WTC11 (cell line): ENCODE measurements around the gene LDAH. TPM values are rescaled to one million over a fixed set of nuclear protein-coding genes. Genes with fewer than 3 reads are reported as not detected.
A peak's percentile ranks its signal among the peaks of the same experiment; 100 is the strongest.

Experiments used
- ATAC-seq: fragments of 200-7000 bp; cut with Tn5 transposase; 2 replicates; pipeline ENCODE4 v1.10.0; 2021; ENCODE audit warnings: mild to moderate bottlenecking, moderate library complexity
- CTCF ChIA-PET: fragments of 300-600 bp; sonication (Branson Sonifier 250); formaldehyde crosslinking; loops from one replicate; lab custom pipeline; 2021; ENCODE audit warnings: antibody characterized with exemption; lab: Charles Lee
- POLR2A ChIA-PET: fragments of 350-600 bp; sonication (Branson Sonifier 250); formaldehyde crosslinking; loops from one replicate; lab custom pipeline; 2021; ENCODE audit warnings: antibody characterized with exemption; lab: Charles Lee
- DNase-seq: peaks from one replicate; pipeline ENCODE4 v3.0.0; 2021; ENCODE audit warnings: low spot score
- H3K27ac Mint-ChIP-seq: 2 replicates; pipeline ENCODE4 v1.8.0; 2021; ENCODE audit warnings: mixed read lengths
- H3K27me3 Mint-ChIP-seq: 2 replicates; pipeline ENCODE4 v1.8.0; 2021; ENCODE audit warnings: low read depth, mild to moderate bottlenecking, moderate library complexity, mixed read lengths
- H3K36me3 Mint-ChIP-seq: 2 replicates; pipeline ENCODE4 v1.8.0; 2021; ENCODE audit warnings: mixed read lengths
- H3K4me1 Mint-ChIP-seq: 2 replicates; pipeline ENCODE4 v1.8.0; 2022; ENCODE audit warnings: mixed read lengths
- H3K4me3 Mint-ChIP-seq: 2 replicates; pipeline ENCODE4 v1.8.0; 2021; ENCODE audit warnings: mild to moderate bottlenecking, moderate library complexity, mixed read lengths
- H3K9me3 Mint-ChIP-seq: 2 replicates; pipeline ENCODE4 v1.8.0; 2021; ENCODE audit warnings: mixed read lengths
- E2F1 ChIP-seq: sonication (generic); formaldehyde crosslinking; IDR thresholded peaks from 2 replicates; pipeline ENCODE4 v1.8.0; 2022; ENCODE audit warnings: mild to moderate bottlenecking, missing genetic modification reagents
- E2F4 ChIP-seq: sonication (generic); formaldehyde crosslinking; IDR thresholded peaks from 2 replicates; pipeline ENCODE4 v1.8.1; 2022; ENCODE audit warnings: low read depth, mild to moderate bottlenecking, moderate library complexity, missing genetic modification reagents, borderline replicate concordance
- ELF4 ChIP-seq: sonication (generic); formaldehyde crosslinking; IDR thresholded peaks from 2 replicates; pipeline ENCODE4 v1.8.1; 2022; ENCODE audit warnings: low read depth, mild to moderate bottlenecking, moderate library complexity, missing genetic modification reagents
- FOXJ3 ChIP-seq: sonication (generic); formaldehyde crosslinking; IDR thresholded peaks from 2 replicates; pipeline ENCODE4 v1.9.0; 2021; ENCODE audit warnings: missing genetic modification reagents, mild to moderate bottlenecking, borderline replicate concordance
- GTF2I ChIP-seq: fragments of 250-450 bp; sonication (Bioruptor Pico); conservative IDR thresholded peaks from 2 replicates; pipeline ENCODE4 v1.4.0; 2021; ENCODE audit warnings: mild to moderate bottlenecking
- HMGA2 ChIP-seq: fragments of 250-450 bp; sonication (Bioruptor Pico); IDR thresholded peaks from 2 replicates; pipeline ENCODE4 v1.4.0; 2021; ENCODE audit warnings: mild to moderate bottlenecking, moderate library complexity
- KAT7 ChIP-seq: sonication (generic); formaldehyde crosslinking; IDR thresholded peaks from 2 replicates; pipeline ENCODE4 v1.8.1; 2023; ENCODE audit warnings: missing genetic modification reagents, mild to moderate bottlenecking, borderline replicate concordance
- NR3C1 ChIP-seq: sonication (generic); formaldehyde crosslinking; conservative IDR thresholded peaks from 2 replicates; pipeline ENCODE4 v1.8.1; 2023; ENCODE audit warnings: low read depth, mild to moderate bottlenecking, missing genetic modification reagents
- SMAD4 ChIP-seq: sonication (generic); formaldehyde crosslinking; IDR thresholded peaks from 2 replicates; pipeline ENCODE4 v1.8.0; 2022; ENCODE audit warnings: mild to moderate bottlenecking, missing genetic modification reagents
- SOX15 ChIP-seq: fragments of 250-450 bp; sonication (Bioruptor Pico); IDR thresholded peaks from 2 replicates; pipeline ENCODE4 v1.9.0; 2021; ENCODE audit warnings: mild to moderate bottlenecking
- TCF7 ChIP-seq: sonication (generic); formaldehyde crosslinking; IDR thresholded peaks from 2 replicates; pipeline ENCODE4 v1.8.0; 2022; ENCODE audit warnings: mild to moderate bottlenecking, low read depth, missing genetic modification reagents, moderate library complexity
- USF1 ChIP-seq: sonication (generic); formaldehyde crosslinking; IDR thresholded peaks from 2 replicates; pipeline ENCODE4 v1.8.0; 2022; ENCODE audit warnings: mild to moderate bottlenecking, missing genetic modification reagents
- ZBTB21 ChIP-seq: sonication (generic); formaldehyde crosslinking; IDR thresholded peaks from 2 replicates; pipeline ENCODE4 v1.8.1; 2023; ENCODE audit warnings: mild to moderate bottlenecking, missing genetic modification reagents, borderline replicate concordance
- ZNF138 ChIP-seq: sonication (generic); formaldehyde crosslinking; conservative IDR thresholded peaks from 2 replicates; pipeline ENCODE4 v1.8.1; 2022; ENCODE audit warnings: mild to moderate bottlenecking, moderate library complexity, missing genetic modification reagents
- ZNF219 ChIP-seq: sonication (generic); formaldehyde crosslinking; IDR thresholded peaks from 2 replicates; pipeline ENCODE4 v1.8.0; 2023; ENCODE audit warnings: missing genetic modification reagents, mild to moderate bottlenecking, borderline replicate concordance
- total RNA-seq: library from RNA; stranded (reverse); gene quantifications from 3 replicates; pipeline ENCODE4 v1.2.3, GENCODE V29; 2021
- TF ChIP-seq, protein P1 (sequence below): sonication (generic); formaldehyde crosslinking; IDR thresholded peaks from 2 replicates; pipeline ENCODE4 v1.8.1; 2022; ENCODE audit warnings: mild to moderate bottlenecking, moderate library complexity, missing genetic modification reagents
- TF ChIP-seq, protein P2 (sequence below): sonication (generic); formaldehyde crosslinking; IDR thresholded peaks from 2 replicates; pipeline ENCODE4 v1.8.0; 2023; ENCODE audit warnings: mild to moderate bottlenecking, missing genetic modification reagents
- TF ChIP-seq, protein P3 (sequence below): sonication (generic); formaldehyde crosslinking; IDR thresholded peaks from 2 replicates; pipeline ENCODE4 v1.8.0; 2023; ENCODE audit warnings: missing genetic modification reagents
- TF ChIP-seq, protein P4 (sequence below): fragments of 250-450 bp; sonication (Bioruptor Pico); IDR thresholded peaks from 2 replicates; pipeline ENCODE4 v2.1.2; 2022; ENCODE audit warnings: mild to moderate bottlenecking, moderate library complexity

The LDAH gene
- total RNA-seq, 1 experiment from 2014 or later, result 20.5 TPM

DNA sequence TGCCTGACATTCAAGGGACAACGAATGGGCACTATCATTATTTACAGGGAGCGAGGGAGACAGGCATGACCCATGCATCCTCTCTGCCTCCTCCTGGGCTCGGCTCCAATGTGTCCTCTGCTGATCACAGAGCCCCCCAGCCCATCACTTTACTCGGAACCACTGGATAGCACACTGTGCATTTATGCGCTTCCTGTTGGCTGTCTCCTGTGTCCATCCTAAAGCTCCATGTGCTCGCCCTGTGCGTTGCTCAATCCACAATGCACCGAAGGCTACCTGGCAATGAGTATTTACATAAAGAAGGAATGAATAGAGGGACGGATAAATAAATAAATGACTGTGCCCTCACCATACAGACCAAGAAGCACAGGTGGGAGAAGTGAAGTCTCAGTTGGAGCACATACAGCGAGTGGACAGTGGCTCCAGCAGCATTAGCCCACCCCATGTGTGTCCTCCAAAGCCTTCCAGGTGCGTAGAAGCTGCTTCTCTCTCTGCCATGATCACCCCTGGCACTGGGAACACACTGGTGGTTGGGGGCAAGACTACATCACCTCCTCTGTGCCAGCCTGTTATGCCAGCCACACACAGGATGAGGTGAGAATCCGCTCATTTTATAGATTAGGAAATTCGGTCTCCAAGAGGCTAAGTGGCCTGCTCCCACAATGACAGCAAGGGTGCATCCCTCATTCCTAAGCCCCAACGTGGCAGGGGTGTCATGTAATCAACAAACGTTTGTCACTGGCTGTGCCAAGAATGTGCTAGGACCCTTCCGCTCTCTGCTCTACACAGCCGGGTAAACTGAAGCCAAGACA is 158.3 kb downstream of the LDAH start:
- DNase-seq (no peak), ATAC-seq (no peak)
- TF ChIP-seq SMAD4, result no peak
- TF ChIP-seq E2F1 (CRISPR knock-in tag), result no peak
- no peak for TF ChIP-seq NR3C1 (CRISPR knock-in tag)
- no peak for TF ChIP-seq HMGA2 (CRISPR knock-in tag)
- TF ChIP-seq, protein P1, sequence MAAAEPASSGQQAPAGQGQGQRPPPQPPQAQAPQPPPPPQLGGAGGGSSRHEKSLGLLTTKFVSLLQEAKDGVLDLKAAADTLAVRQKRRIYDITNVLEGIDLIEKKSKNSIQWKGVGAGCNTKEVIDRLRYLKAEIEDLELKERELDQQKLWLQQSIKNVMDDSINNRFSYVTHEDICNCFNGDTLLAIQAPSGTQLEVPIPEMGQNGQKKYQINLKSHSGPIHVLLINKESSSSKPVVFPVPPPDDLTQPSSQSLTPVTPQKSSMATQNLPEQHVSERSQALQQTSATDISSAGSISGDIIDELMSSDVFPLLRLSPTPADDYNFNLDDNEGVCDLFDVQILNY (CRISPR knock-in tag), result no peak
- no peak for TF ChIP-seq E2F4 (CRISPR knock-in tag)
- TF ChIP-seq ZNF138 (CRISPR knock-in tag), result no peak
- TF ChIP-seq ZBTB21 (CRISPR knock-in tag), result no peak
- TF ChIP-seq, protein P2, sequence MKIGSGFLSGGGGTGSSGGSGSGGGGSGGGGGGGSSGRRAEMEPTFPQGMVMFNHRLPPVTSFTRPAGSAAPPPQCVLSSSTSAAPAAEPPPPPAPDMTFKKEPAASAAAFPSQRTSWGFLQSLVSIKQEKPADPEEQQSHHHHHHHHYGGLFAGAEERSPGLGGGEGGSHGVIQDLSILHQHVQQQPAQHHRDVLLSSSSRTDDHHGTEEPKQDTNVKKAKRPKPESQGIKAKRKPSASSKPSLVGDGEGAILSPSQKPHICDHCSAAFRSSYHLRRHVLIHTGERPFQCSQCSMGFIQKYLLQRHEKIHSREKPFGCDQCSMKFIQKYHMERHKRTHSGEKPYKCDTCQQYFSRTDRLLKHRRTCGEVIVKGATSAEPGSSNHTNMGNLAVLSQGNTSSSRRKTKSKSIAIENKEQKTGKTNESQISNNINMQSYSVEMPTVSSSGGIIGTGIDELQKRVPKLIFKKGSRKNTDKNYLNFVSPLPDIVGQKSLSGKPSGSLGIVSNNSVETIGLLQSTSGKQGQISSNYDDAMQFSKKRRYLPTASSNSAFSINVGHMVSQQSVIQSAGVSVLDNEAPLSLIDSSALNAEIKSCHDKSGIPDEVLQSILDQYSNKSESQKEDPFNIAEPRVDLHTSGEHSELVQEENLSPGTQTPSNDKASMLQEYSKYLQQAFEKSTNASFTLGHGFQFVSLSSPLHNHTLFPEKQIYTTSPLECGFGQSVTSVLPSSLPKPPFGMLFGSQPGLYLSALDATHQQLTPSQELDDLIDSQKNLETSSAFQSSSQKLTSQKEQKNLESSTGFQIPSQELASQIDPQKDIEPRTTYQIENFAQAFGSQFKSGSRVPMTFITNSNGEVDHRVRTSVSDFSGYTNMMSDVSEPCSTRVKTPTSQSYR (CRISPR knock-in tag), result no peak
- TF ChIP-seq GTF2I (CRISPR knock-in tag), result no peak
- no peak for TF ChIP-seq ZNF219 (CRISPR knock-in tag)
- no peak for TF ChIP-seq SOX15 (CRISPR knock-in tag)
- no peak for TF ChIP-seq ELF4 (CRISPR knock-in tag)
- TF ChIP-seq TCF7 (CRISPR knock-in tag), result no peak
- no peak for TF ChIP-seq KAT7 (CRISPR knock-in tag)
- TF ChIP-seq USF1 (CRISPR knock-in tag), result no peak
- TF ChIP-seq, protein P3, sequence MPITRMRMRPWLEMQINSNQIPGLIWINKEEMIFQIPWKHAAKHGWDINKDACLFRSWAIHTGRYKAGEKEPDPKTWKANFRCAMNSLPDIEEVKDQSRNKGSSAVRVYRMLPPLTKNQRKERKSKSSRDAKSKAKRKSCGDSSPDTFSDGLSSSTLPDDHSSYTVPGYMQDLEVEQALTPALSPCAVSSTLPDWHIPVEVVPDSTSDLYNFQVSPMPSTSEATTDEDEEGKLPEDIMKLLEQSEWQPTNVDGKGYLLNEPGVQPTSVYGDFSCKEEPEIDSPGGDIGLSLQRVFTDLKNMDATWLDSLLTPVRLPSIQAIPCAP (CRISPR knock-in tag), result no peak
- TF ChIP-seq, protein P4, sequence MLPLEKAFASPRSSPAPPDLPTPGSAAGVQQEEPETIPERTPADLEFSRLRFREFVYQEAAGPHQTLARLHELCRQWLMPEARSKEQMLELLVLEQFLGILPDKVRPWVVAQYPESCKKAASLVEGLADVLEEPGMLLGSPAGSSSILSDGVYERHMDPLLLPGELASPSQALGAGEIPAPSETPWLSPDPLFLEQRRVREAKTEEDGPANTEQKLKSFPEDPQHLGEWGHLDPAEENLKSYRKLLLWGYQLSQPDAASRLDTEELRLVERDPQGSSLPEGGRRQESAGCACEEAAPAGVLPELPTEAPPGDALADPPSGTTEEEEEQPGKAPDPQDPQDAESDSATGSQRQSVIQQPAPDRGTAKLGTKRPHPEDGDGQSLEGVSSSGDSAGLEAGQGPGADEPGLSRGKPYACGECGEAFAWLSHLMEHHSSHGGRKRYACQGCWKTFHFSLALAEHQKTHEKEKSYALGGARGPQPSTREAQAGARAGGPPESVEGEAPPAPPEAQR, result no peak
- no peak for TF ChIP-seq FOXJ3 (CRISPR knock-in tag)
- Mint-ChIP-seq H3K36me3 (no peaks in the 10 kb centered on the region), H3K4me1 (peaks cover 32% of the 10 kb centered on the region), H3K27ac (no peak overlapping the region), H3K4me3 (peak overlapping the region; percentile 76), H3K27me3 (peaks cover 93% of the 10 kb centered on the region), H3K9me3 (no peaks in the 10 kb centered on the region)
- CTCF ChIA-PET, result interaction anchor here (0.6 to 8.9 kb wide), 4 partner anchors 10 to 299 kb away, joined by 3 to 329 read pairs (median 24); partner anchors contain the start of gene HS1BP3
- POLR2A ChIA-PET, result no interaction called here
